Measurements from ENCODE around the gene TIGD3.

GRCh38 chr11:65353376-65353775 is 1.2 kb upstream of the TIGD3 start:
- no peak for TF ChIP-seq CTCF (IDR thresholded peaks at IDR 0.05; ENCODE audit: extremely low read depth in 1 of 2, insufficient read depth in 1 of 2, low read depth in 1 of 2, low read length in 2 of 2)
- no peak for TF ChIP-seq JUN (IDR thresholded peaks at IDR 0.05; ENCODE audit: borderline replicate concordance, insufficient read depth, insufficient read length, low read depth)
- no peak for TF ChIP-seq POLR2A (IDR thresholded peaks at IDR 0.05; ENCODE audit: low read depth, low read length)
- no peak for TF ChIP-seq FOS (IDR thresholded peaks at IDR 0.05; ENCODE audit: borderline replicate concordance, insufficient read depth, low read length)
- TF ChIP-seq POLR2AphosphoS5 (IDR thresholded peaks at IDR 0.05; ENCODE audit: insufficient read depth, low read depth, low read length): no peak

All from endothelial cell of umbilical vein (primary cell).